NCI-H2171 treated with DMSO at 0.1 percent for 48 hours (cell line): ENCODE data around the gene MET.

Experiments used
- DNase-seq: peaks from one replicate; lab custom pipeline; 2025; lab: John Stamatoyannopoulos, UW

Gene MET

DNA sequence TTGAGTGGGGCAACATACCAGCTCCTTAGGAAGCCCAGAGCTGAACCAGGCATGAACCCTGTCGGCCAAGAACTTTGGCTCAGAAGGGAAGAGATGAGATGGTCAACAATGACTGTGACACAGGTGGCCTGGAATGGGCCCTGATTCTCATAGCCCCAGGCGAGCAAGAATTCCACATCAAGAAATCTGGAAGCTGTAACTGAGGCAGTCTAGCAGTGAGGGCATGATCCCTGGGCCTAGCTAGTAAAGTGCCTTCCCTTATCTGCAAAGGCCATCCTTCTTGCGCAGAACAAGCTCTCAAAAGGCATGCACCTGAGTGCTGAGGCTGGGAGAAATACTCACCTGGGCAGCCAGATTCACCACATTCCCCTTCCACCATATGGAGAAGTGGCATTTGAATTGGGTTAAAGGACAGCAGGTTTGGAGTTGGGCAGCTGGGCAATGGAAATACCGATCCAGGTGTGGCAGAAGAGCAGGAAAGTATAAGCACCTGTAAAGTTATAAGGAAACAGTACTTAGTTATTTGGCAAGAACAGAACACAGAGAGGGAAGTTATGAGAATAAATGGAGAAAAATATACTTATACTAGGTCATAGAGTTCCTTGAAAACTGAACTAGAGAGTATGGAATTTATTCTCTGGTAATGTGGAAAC is 111.8 kb downstream of the MET start:
- no peak for DNase-seq

DNA sequence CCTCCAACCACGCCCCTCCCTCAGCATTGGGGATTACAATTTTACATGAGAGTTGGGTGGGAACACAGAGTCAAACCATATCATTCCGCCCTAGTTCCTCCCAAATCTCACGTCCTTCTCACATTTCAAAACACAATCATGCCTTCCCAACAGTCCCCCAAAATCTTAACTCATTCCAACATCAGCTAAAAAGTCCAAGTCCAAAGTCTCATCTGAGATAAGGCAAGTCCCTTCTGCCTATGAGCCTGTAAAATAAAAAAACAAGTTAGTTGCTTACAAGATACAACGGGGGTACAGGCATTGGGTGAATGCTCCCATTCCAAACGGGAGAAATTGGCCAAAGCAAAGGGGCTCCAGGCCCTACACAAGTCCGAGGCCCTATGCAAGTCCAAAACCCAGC is 112.7 kb downstream of the MET start:
- no peak for DNase-seq

DNA sequence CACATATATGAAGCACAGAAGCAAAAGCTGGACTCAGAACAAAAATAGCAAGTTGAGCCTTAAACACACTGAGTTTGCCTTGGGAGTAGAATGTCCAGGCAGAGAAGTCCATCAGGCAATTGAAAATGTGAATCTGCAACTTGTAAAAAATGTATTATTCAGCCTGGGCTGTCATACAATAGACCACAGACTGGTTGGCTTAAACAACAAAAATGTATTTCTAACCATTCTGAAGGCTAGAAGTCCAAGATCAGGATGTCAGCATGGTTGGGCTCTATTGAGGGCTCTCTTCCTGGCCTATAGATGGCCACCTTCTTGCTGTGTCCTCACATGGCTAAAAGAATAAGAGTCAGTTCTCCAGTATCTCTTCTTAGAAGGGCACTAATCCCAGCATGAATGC is 113.8 kb downstream of the MET start:
- no peak for DNase-seq

DNA sequence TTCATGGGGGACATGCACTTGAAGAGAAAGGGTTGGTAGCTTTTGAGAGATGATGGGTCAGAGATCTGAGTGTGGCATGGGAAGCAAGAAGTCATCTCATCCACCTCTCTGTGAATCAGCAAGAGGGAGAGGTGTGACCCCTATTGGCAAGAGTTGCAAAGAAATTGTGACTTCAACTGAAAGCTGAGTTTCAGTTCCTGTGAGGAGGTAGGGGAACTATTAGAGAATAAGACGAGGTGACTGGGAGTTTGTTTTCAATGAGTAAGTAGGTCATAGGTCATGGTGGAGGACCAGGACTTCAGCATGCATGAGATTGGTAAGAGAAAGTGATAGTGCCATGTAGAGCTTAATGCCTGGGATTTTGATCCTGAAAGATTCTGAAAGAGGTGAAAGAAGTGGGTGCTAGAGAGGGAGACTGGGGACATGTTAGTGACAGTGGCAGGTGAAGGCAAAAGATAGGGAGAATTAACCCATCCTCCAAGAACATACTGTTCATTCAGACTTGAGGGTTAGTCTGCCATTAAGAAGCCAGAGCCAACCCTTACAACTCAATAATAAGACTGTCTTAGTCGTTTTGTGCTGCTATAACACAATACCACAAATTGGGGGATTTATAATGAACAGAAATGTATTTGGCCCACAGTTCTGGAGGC is 114.9 kb downstream of the MET start:
- no peak for DNase-seq

DNA sequence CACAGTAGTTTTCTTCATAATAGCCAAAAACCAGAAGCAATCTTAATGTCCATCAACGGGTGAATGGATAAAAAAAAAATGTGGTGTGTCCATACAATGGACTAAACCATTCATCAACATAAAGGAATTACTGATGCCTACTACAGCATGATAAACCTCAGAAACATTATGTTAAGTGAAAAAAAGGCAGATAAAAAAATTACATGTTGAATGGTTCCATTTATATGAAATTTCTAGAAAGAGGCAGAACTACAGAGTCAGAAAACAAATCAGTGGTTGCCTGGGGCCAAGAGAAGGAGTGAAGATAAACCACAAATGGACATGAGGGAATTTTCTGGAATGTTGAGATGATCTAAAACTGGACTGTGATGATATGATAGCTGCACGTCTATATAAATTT is 115.9 kb downstream of the MET start:
- no peak for DNase-seq

DNA sequence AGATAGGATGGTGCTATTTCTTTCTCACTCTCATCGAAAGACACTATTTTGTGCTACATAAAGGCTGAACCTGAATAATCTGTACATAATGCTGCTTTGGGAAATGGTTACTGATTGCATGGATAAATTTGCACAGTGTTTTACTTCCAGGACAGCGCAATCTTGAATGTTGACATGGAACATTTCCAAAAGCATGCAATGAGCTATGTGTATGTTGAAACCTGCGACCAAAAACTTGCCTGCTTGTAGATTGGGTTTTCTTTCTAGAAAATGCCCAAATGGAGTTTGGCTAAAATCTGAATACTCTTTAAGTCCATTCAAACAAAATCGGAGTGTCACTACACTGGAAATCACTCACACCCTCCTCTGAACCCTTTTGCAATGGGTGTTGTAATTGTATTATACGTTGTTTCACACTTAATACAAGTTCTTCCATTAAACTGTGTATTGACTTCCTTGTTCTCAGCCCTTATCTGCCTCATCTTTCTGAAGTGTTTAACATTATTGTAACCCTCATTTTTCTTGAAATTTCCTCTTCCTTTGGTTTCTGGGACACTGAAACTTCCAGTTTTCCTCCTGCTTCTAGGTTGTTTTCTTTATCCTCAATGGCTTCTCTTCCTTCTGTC is 116.7 kb downstream of the MET start:
- DNase-seq: no peak

DNA sequence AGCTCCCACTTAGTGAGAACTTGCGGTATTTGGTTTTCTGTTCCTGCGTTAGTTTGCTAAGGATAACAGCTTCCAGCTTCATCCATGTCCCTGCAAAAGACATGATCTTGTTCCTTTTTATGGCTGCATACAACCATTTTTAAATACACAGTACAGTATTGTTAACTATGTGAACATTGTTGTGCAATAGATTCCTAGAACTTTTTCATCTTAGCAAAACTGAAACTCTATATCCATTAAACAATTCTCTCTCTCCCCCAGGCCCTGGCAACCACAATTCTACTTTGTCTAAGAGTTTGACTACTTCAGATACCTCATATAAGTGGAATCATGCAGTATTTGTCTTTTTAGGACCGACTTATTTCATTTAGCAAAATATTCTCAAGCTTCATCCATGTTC is 118.0 kb downstream of the MET start:
- DNase-seq: no peak

DNA sequence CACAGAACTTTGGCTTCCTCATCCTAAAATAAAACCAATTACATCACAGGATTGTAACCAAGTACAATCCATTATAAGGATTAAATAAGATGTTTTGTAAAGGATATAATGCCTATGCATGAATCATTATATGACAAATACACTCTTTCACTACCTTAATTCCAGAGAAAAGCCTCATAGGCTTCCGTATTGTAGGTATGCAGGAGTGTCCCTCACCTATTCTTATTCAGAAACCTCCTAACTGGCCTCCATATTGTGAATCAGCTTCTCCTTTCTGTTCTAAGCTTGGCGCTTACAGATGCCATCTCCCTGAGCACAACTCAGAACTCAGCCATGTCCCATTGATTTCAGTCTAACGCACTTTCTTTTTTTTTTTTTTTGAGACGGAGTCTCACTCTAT is 120.8 kb downstream of the MET start:
- DNase-seq: no peak

DNA sequence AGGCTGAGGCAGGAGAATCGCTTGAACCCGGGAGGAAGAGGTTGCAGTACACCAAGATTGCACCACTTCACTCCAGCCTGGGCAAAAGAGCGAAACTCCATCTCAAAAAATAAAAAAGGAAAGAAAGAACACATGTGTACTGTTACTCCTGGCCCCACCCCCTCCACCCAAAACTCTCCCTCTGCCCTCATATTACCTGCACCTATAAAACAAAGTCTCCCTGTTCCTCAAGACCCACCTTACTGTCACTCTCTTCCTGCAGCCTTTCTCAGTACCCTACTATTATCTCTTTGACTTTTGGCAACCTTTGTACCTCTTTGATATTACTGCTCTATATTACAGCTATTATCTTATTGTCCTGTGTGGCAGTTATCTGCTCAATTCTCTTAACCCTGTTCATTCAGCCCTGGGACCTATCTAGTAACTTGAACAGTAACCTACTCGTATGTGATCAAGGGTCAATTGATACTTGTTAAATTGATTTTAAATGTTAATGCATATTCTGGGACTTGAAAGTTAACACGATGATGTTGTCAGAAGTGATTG is 121.9 kb downstream of the MET start:
- DNase-seq: no peak

DNA sequence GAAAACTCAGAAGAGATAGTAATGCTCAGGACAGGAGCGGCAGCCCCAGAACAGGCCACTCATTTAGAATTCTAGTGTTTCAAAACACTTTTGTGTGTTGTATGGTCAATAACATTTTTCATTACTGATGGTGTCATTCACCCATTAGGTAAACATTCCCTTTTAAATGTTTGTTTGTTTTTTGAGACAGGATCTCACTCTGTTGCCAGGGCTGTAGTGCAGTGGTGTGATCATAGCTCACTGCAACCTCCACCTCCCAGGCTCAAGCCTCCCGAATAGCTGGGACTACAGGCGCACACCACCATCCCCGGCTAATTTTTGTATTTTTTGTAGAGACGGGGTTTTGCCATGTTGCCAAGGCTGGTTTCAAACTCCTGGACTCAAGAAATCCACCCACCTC is 124.5 kb downstream of the MET start:
- no peak for DNase-seq

DNA sequence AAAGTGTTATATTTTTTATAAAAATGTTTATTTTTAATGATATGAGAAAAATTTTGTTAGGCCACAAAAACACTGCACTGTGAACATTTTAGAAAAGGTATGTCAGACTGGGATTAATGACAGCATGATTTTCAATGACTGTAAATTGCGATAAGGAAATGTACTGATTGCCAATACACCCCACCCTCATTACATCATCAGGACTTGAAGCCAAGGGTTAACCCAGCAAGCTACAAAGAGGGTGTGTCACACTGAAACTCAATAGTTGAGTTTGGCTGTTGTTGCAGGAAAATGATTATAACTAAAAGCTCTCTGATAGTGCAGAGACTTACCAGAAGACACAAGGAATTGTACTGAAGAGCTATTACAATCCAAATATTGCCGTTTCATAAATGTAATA is 125.6 kb downstream of the MET start:
- no peak for DNase-seq

DNA sequence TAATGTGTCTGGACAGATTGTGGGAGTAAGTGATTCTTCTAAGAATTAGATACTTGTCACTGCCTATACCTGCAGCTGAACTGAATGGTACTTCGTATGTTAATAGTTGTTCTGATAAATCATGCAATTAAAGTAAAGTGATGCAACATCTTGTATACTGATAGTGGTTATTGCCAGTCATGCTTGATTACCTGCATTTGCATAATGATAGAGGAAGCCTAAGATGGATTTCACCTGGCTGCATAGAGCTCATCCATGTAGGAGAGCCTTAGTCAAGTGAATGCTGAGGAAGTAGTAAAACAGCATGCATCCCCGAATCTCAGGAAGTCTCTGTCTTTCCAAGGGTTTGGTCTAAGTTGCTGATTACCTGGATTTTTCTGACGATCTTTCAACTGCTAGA is 126.2 kb downstream of the MET start:
- DNase-seq: no peak

DNA sequence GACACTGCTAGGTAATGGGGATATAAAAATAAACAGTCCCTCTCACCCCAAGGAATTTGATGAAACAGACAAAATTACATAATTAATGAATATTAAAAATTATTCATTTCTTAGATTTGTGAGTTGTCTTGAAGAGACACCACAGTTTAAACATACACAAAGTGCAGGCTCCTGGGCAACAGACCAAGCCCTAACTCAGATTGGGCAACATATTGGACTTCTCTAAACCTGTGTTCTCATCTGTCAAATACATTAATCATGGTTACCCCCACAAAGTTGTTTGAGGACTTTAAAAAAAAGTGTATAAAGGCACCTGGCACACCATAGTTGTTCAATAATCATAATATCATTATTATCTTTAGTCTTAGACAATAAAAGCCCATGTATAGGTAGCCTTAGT is 127.9 kb downstream of the MET start:
- DNase-seq: no peak

DNA sequence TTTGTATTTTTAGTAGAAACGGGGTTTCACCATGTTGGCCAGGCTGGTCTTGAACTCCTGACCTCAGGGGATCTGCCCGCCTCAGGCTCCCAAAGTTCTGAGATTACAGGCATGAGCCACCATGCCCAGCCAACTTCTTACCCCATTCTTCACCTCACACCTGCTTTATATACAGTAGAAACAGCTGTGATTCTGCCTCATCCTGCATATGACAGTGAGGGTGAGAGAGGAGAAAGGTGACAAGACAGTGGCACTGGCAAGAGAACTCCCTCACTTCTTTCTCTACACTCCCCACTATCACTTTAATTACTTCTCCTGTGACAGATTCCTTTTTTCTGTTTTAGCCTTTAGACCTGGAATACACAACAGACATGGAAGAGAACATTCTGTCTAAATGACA is 128.6 kb downstream of the MET start:
- no peak for DNase-seq

DNA sequence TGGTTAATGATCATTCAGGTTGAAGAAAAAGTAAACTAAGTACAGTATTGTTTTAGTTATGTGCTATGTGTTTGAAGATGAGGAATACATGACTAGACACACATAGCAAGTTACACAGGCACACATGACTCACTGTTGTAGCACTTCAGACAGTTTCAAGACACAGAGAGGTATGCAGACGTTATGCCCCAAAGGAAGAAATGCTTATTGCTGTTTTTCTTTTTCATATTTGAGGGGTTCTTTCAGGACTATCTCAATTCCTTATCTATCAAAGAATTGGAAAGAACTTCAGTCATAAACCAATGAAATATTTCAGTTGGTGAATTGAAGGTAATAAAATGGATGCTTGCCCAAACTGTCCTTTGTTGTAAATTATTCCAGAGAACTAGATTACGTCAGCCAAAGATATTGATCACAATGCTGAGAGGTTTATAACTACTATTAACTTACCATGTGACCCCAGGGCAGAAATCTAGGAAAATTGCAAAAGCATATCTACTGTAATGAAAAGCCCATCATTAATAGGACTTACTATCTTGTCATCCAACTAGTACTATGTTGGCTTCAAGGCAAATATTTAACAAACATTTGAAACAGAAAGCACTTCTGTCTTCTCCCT is 129.2 kb downstream of the MET start:
- no peak for DNase-seq

DNA sequence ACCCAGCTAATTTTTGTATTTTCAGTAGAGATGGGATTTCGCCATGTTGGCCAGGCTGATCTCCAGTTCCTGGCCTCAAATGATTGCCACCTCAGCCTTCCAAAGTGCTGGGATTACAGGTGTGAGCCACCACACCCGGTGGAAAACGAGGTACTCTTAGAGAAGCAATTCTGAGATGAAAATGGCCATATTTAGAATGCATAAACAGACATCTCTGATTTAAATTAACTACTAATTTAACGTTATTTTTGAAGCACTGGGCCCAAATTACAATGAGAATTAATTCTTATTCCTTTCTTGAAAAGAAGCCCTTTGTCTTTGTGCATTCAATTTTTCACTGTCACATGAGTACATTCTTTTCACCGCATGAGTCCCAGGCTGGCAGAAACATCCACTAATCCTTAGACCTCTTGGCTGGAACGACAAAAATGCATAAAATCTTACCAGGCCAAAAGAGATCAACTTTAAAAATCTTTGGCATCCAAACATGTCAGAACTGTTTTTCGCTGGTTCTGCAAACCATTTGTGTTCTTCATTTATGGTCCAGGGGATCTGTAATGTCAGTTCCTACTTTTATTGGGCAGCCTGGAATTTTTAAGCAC is 130.2 kb downstream of the MET start:
- DNase-seq: no peak

DNA sequence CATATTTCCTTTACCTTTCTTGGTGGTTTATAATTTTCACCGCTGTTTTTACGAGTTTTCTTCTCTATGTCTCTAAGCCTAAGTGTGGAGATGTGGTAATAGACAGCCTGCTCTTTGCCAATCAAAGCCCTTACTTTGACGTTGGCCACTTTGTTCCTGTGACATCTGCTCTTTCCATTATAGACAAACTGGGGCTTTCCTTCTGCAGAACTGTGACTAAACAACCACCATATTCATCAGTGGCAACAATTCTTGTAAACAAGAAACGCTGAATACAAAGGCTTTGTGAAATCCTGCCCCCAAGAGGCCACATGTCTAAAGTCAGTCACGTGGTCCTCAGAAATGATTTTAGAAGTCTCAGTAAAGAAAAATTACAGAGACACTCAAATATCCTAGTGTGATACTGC is 130.8 kb downstream of the MET start:
- DNase-seq: peak; percentile 38

DNA sequence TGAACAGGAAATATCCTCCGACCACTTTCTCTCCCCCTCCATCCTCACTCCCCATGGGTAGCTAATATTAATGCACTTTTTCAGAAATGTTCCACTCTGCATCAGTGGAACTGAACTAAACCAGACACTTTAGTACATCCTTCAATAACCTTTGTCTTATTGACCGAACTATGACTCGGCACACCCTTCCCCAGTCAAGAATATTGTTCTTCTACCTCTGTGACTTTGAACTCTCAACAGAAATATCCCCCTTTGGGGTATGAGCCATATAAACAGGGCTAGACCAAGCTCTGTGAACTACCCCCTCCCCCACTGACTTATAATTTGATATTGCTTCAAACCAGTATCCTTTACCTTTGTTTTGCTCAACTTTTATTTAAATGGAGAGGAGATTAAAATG is 132.5 kb downstream of the MET start:
- no peak for DNase-seq

DNA sequence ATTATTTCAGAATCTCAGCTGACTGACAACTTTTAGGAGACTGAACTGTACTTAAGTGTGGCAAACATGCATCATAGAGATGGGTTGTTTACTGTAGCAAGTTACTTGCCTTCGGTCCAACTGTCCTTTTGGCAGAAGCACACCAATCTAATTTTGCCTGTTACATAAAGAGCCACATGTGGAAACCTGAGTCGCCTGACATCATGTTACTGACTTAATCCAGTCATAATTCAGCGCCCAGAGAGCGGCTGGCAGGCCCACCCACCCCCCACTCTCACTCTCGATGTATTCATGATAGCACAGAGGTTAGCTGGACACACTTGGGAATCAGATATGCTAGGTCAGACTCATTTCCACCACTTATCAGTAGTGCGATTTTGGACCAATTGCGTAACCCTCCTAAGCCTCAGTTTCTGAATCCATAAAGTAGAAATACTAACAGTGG is 133.1 kb downstream of the MET start:
- DNase-seq: peak; percentile 37

DNA sequence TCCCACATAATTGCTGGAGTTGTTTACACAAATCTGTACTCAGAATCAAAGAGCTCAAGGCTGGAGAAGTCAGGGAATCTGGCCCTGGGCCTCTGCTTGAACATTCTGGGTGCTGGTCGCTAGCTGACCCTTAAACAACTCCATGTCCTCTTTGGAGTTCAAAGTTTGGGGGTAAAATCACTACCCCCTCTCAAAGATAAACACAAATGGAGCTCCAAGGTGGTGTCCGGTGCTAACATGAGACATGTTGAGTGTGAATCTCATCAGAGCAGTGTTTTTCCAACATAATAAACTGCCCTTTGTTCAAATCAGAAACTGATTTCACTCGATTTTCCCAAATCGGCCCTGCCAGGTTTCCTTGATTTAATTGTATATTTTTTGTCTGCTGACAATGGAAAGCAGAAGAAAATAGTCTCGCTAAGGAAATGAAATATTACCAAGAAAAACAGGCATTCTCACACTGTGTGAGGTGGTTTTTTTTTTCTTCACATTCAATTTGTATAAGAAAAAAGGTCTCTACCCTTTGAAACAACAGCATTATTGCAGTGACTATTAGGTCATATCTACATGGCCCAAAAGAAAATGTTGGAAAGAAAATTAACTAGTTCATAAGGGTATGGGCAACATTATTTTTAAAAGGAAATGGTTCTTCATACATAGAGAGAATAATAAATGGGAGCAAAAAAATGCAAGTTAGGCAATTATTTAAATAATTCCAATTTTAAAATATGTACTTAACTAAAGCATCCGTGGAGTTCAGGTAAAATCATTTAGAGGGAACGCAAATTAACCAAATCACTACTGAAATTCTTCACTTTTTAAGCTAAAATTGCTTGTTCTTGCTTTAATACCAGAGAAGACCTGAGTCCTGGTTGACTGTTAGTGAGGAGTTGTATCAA is 134.3 kb downstream of the MET start:
- DNase-seq: no peak

DNA sequence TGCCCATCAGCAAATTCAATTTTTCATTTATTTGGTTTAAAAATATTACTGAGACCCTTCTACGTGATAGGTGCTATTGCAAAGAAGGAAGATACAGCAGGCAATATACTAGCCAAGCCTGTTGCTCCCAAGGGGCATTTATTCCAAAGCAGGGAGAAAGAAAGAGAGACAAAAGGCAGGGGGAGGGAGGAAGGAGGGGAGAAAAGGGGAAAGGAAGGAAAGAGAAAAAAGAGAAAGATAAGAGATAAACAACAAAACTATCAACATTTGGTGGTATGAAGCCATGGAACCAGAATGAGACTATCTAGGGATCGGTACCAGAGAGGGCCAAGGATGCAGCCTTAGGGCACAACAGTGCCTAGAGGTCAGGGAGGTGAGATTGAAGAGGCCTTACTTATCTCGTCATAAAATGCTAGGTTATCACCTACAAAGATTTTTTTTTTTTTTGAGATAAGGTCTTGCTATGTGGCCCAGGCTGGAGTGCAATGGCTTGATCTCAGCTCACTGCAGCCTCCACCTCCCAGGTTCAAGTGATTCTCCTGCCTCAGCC is 135.1 kb downstream of the MET start:
- no peak for DNase-seq
